KG1 (cell line): ENCODE results near the gene ZNF782.
"Not testable (repeated sequence)": the region's sequence is repeated elsewhere in the genome, so short reads cannot be mapped to it uniquely, and the experiment has no call there.

Experiments used
- DNase-seq: peaks from one replicate; lab custom pipeline; 2025; lab: John Stamatoyannopoulos, UW

Gene ZNF782

DNA sequence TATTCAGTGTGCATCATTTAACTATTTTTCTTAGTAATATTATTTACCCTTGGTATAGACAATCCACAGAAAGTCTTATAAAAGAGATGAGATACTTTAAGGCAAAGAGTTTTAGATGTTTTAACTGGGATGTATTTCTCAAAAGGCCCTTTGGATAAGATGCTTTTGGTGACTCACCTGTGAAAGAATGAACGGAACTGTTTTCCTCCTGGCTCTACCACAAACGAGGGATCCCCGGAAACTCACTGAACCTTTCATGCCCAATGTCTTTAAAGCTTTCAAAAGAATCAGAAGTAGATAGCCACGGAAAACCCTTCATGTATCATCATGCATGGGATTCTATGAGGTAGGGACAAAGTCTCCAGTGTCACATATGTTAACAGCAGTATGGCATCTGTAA is 1.6 kb downstream of the ZNF782 start:
- DNase-seq, result no peak

- no peak for DNase-seq
Observed at GRCh38 chr9:96844040-96844439, 10.3 kb downstream of the ZNF782 start.

DNA sequence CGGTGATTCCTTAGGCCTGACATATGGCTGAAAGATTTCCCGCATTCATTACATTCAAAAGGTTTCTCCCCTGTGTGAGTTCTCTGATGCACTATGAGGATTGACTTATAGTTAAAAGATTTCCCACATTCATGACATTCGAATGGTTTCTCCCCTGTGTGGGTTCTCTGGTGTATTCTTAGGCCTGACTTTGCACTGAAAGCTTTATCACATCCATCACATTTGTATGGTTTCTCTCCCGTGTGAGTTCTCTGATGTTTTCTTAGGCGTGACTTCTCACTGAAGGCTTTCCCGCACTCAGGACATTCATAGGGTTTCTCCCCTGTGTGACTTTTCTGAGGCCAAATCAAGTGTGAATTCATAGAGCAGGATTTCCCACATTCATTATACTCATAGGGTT is 35.8 kb downstream of the ZNF782 start:
- no peak for DNase-seq

GRCh38 chr9:96817973-96818372 is 36.3 kb downstream of the ZNF782 start:
- DNase-seq, result no peak

DNA sequence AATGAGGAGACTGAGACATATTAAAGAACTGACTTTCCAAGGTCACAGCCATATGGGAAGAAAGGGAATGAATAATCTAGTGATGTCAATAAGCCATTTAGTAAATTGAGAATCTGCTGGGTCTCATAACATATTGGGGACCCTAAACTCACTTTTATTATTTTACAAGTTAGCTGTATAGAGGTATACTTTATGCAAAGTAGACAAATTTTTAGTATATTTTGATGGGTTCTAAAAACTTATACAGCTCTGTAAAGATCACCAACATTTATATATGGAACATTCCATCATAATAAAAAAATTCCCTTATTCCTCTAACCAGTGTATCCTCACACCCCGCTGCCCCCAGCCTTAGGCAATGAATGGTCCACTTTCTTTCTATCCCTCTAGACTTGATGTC is 40.7 kb downstream of the ZNF782 start:
- no peak for DNase-seq

DNA sequence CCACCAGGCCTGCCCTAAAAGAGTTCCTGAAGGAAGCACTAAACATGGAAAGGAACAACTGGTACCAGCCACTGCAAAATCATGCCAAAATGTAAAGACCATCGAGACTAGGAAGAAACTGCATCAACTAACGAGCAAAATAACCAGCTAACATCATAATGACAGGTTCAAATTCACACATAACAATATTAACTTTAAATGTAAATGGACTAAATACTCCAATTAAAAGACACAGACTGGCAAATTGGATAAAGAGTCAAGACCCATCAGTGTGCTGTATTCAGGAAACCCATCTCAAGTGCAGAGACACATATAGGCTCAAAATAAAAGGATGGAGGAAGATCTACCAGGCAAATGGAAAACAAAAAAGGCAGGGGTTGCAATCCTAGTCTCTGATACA is 55.4 kb downstream of the ZNF782 start:
- DNase-seq, result not testable (repeated sequence)

- DNase-seq, result no peak
Observed at GRCh38 chr9:96784021-96784420, 70.3 kb downstream of the ZNF782 start.

DNA sequence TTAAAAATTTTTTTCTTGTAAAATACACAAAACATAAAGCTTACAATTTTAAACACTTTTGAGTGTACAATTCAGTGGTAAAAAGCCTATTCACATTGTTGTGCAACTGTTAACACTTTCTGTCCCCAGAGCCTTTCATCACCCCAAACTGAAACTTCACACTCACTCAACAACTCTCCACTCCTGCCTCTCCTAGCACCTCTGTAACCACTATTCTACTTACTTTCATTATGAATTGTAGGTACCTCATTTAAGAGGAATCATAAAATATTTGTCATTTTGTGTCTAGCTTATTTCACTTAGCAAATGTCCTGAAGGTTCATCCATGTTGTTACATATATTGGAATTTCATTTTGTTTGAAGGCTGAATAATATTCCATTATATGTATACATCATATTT is 72.1 kb downstream of the ZNF782 start:
- no peak for DNase-seq

DNA sequence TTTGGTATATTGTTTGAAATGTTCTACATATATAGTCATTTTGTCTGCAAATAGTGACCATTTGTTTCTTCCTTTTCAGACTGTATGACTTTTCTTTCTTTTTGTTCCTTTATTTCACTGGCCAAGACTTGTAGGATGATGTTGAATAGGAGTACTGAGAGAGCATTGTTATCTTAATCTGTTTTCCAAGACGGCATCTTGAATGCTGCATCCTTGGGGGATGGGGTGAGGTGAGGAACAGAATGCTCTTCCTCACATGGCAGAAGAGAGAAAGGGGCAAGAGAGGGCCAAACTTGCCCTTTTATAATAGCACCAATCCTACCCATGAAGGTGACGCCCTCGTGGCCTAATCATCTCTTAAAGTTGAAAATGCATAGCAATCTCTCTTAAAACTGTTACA is 72.8 kb downstream of the ZNF782 start:
- DNase-seq, result no peak

DNA sequence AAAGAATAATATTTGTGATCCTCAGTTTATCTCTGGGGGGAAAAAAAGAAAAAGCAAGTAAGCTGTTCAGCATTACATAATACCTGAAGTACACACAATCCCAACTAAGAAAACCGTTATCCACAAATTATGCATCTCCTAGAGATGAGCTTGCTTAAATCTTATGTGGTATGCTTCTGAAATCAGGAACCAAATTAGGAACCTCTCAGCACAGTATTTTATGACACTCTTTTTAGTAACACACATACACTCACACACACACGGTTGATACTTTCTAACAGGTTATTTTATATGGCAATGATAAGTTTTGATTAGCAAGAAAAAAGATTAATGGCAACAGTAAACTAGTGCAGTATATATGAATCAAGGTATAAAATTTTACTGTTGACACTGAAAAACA is 75.2 kb downstream of the ZNF782 start:
- DNase-seq, result no peak

DNA sequence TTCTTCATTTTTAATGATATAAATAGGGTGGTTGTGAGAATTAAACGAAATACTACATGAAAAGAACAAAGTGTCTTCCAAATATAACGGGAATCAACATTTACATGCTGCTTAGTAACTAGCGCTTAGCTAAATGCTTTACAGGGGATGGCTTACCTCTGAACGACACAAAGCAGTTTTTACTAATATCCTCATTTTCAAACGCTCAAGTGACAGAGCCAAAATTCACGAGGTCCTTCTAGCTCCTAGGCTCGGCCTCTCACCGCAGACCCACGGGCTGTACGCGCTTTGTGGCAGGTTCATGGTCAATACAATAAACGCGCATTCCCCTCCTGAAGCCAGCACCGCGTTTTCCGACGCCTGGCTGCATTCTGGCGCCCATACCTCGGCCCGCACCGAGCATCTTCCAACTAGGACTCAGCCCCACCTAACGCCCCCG is 76.9 kb downstream of the ZNF782 start:
- DNase-seq, result no peak

- no peak for DNase-seq
Observed at GRCh38 chr9:96771124-96771523, 83.2 kb downstream of the ZNF782 start.

GRCh38 chr9:96769989-96770388 is 84.3 kb downstream of the ZNF782 start:
- no peak for DNase-seq
